Duodenal mucosa (tissue), 2 donors: Measurements from ENCODE around the gene SLC6A17.

Source experiments
- H3K27ac ChIP-seq: one replicate; pipeline ENCODE4 v1.7.0; 2013; ENCODE audit warnings: low read depth, low read length
- H3K27me3 ChIP-seq, 2 donors: one replicate each; pipeline ENCODE4 v1.7.0; 2013; ENCODE audit warnings: low read length in 2 of 2, control low read depth in 1 of 2; ENCODE audit not compliant: insufficient read depth in 2 of 2, control insufficient read depth in 1 of 2
- H3K36me3 ChIP-seq, 2 donors: one replicate each; pipeline ENCODE4 v1.7.0; 2013; ENCODE audit warnings: low read length in 2 of 2, control low read depth in 1 of 2; ENCODE audit not compliant: insufficient read depth in 2 of 2, control insufficient read depth in 1 of 2
- H3K4me1 ChIP-seq, 2 donors: one replicate each; pipeline ENCODE4 v1.7.0; 2013; ENCODE audit warnings: low read length in 2 of 2, control low read depth in 1 of 2; ENCODE audit not compliant: insufficient read depth in 2 of 2, control insufficient read depth in 1 of 2
- H3K4me3 ChIP-seq, 2 donors: one replicate each; pipeline ENCODE4 v1.7.0; 2013; ENCODE audit warnings: low read length in 2 of 2, low read depth in 1 of 2
- H3K9ac ChIP-seq, 2 donors: one replicate each; pipeline ENCODE4 v1.7.0; 2013; ENCODE audit warnings: low read length in 2 of 2, low read depth in 1 of 2
- H3K9me3 ChIP-seq, 2 donors: one replicate each; pipeline ENCODE4 v1.7.0; 2013; ENCODE audit warnings: low read length in 2 of 2, control low read depth in 1 of 2; ENCODE audit not compliant: control insufficient read depth in 1 of 2

The SLC6A17 gene

GRCh38 chr1:110245876-110246620, 95.8 kb downstream of the SLC6A17 start:
- no peak overlapping the region for H3K4me3 ChIP-seq
- H3K4me1 ChIP-seq = no peaks in the 10 kb centered on the region
- H3K36me3 ChIP-seq = no peaks in the 10 kb centered on the region
- H3K27ac ChIP-seq = no peak overlapping the region
- H3K9ac ChIP-seq = no peak overlapping the region
- no peaks in the 10 kb centered on the region for H3K27me3 ChIP-seq
- H3K9me3 ChIP-seq = no peaks in the 10 kb centered on the region

GRCh38 chr1:110248746-110249145, 98.5 kb downstream of the SLC6A17 start:
- Histone ChIP-seq H3K9ac (no peak overlapping the region), H3K27ac (no peak overlapping the region), H3K36me3 (no peaks in the 10 kb centered on the region)

GRCh38 chr1:110249256-110249655, 99.0 kb downstream of the SLC6A17 start:
- Histone ChIP-seq H3K4me1 (no peaks in the 10 kb centered on the region), H3K9me3 (no peaks in the 10 kb centered on the region), H3K4me3 (no peak overlapping the region), H3K36me3 (no peaks in the 10 kb centered on the region), H3K27me3 (no peaks in the 10 kb centered on the region), H3K9ac (no peak overlapping the region), H3K27ac (no peak overlapping the region)

More at GRCh38 chr1:110248746-110249145, 98.5 kb downstream of the SLC6A17 start:
- Histone ChIP-seq H3K4me3 (no peak overlapping the region), H3K9me3 (no peaks in the 10 kb centered on the region), H3K4me1 (no peaks in the 10 kb centered on the region), H3K27me3 (no peaks in the 10 kb centered on the region)

- no peaks in the 10 kb centered on the region for H3K9me3 ChIP-seq
- H3K36me3 ChIP-seq = no peaks in the 10 kb centered on the region
- H3K9ac ChIP-seq = no peak overlapping the region
- H3K4me3 ChIP-seq = no peak overlapping the region
- H3K4me1 ChIP-seq = no peaks in the 10 kb centered on the region
- no peaks in the 10 kb centered on the region for H3K27me3 ChIP-seq
- no peak overlapping the region for H3K27ac ChIP-seq
Measured at GRCh38 chr1:110250008-110250407, 99.7 kb downstream of the SLC6A17 start.

GRCh38 chr1:110250749-110251148, 100.5 kb downstream of the SLC6A17 start:
- no peaks in the 10 kb centered on the region for H3K27me3 ChIP-seq
- H3K9me3 ChIP-seq = no peaks in the 10 kb centered on the region
- no peaks in the 10 kb centered on the region for H3K4me1 ChIP-seq
- H3K27ac ChIP-seq = no peak overlapping the region
- no peak overlapping the region for H3K9ac ChIP-seq
- H3K36me3 ChIP-seq = no peaks in the 10 kb centered on the region
- no peak overlapping the region for H3K4me3 ChIP-seq
